Chondrocyte (in vitro differentiated cells): ENCODE data around the gene ZSCAN29. TPM values are rescaled to one million over a fixed set of nuclear protein-coding genes. Genes with fewer than 3 reads are reported as not detected.

Experiments used
- DNase-seq: peaks from one replicate; pipeline ENCODE4 v3.0.0; 2021; ENCODE audit warnings: mixed read lengths, low spot score
- H3K27ac Mint-ChIP-seq: one replicate; pipeline ENCODE4 v1.8.0; 2021; ENCODE audit warnings: mild to moderate bottlenecking, moderate library complexity, mixed read lengths; ENCODE audit not compliant: unreplicated experiment
- H3K27me3 Mint-ChIP-seq: 2 replicates; pipeline ENCODE4 v1.8.0; 2021; ENCODE audit warnings: low read depth, mixed read lengths
- H3K36me3 Mint-ChIP-seq: 2 replicates; pipeline ENCODE4 v1.8.0; 2021; ENCODE audit warnings: low read depth, mixed read lengths
- H3K4me1 Mint-ChIP-seq: 2 replicates; pipeline ENCODE4 v1.8.0; 2021; ENCODE audit warnings: low read depth, mild to moderate bottlenecking, mixed read lengths
- H3K4me3 Mint-ChIP-seq: one replicate; pipeline ENCODE4 v1.8.0; 2021; ENCODE audit warnings: mild to moderate bottlenecking, moderate library complexity, mixed read lengths; ENCODE audit not compliant: unreplicated experiment
- H3K9me3 Mint-ChIP-seq: 2 replicates; pipeline ENCODE4 v1.8.0; 2021; ENCODE audit warnings: low read depth, mixed read lengths
- long read RNA-seq: library from polyadenylated mRNA; stranded (forward); transcript quantifications from one replicate; pipeline ENCODE4 v2.0.0, GENCODE V29; 2021
- total RNA-seq: library from RNA; stranded (reverse); gene quantifications from 3 replicates; pipeline ENCODE4 v1.2.1, GENCODE V29; 2021
- TF ChIP-seq, protein P1 (sequence below): fragments of 200-600 bp; sonication (generic); IDR thresholded peaks from 2 replicates; pipeline ENCODE4 v1.5.0; 2021; ENCODE audit warnings: antibody characterized with exemption, mild to moderate bottlenecking, moderate library complexity

The ZSCAN29 gene
- 18.9 to 22.3 TPM (median 19.7 TPM) in 3 replicates for total RNA-seq
- long read RNA-seq, partial matches to known transcripts: 0 of 3 reads
- long read RNA-seq, other reads (novel, unspliced or antisense): 3 of 3 reads

DNA sequence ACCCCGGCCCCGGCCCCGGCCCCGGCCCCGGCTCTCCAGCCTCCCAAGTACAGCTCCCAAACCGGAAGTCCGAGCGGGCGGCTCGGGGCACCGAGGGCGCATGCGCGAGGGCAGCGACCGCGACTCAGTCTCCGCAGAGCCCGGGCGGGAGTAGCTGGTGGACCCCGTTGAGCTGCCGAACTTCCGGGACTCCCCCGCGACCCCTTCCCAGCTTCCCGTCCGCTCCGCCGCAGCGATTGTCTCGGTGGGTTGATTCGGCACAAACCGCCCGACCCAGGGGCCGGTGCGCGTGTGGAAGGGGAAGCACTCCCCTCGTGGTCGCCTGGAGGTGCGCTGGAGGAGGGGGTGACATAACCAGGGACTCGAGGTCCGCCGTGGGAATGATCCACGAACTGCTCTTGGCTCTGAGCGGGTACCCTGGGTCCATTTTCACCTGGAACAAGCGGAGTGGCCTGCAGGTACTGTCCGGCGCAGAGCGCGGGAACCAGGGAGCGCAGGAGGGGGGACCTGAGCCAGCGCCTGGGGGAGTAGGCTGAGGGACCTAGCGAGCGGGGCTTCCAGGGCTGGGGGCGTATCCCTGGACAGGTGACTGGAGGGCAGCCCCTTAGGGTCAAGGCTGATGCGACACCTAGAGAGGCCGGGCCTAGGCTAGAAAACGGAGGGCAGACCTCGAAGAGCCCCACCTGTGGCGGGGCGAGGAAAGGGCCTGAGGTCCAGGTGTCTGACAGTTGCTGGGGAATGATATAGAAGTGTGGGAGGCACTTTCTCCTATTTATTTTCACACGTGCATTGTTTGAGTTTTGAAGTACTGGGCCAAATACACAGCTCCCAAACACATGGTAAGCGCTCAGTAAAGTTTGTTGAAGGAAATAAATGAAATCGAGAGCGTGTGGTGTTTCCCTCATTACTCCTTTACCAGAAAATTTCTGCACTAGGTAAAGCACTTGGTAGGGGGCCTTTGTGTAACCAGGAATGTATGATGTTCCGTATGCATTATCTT lies at the start of gene ZSCAN29, which contains the start of gene TUBGCP4:
Gene ZSCAN29 (minus strand): TSS at position 69 of the 1,000 bp plus-strand sequence. CDS start 1,130 bp downstream, outside the sequence.
Gene TUBGCP4 (plus strand): TSS at position 127 of the 1,000 bp plus-strand sequence. CDS start 254 bp downstream, at position 381.
- Mint-ChIP-seq H3K36me3 (peaks cover 17% of the 10 kb centered on the region), H3K27ac (peak within 1 kb of the TSS; percentile 68), H3K4me1 (peaks cover 47% of the 10 kb centered on the region), H3K9me3 (peaks cover 8% of the 10 kb centered on the region), H3K4me3 (peak within 1 kb of the TSS; percentile 89), H3K27me3 (no peaks in the 10 kb centered on the region)
- TF ChIP-seq, protein P1, sequence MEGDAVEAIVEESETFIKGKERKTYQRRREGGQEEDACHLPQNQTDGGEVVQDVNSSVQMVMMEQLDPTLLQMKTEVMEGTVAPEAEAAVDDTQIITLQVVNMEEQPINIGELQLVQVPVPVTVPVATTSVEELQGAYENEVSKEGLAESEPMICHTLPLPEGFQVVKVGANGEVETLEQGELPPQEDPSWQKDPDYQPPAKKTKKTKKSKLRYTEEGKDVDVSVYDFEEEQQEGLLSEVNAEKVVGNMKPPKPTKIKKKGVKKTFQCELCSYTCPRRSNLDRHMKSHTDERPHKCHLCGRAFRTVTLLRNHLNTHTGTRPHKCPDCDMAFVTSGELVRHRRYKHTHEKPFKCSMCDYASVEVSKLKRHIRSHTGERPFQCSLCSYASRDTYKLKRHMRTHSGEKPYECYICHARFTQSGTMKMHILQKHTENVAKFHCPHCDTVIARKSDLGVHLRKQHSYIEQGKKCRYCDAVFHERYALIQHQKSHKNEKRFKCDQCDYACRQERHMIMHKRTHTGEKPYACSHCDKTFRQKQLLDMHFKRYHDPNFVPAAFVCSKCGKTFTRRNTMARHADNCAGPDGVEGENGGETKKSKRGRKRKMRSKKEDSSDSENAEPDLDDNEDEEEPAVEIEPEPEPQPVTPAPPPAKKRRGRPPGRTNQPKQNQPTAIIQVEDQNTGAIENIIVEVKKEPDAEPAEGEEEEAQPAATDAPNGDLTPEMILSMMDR: peak; percentile 68
- DNase-seq: no peak

DNA sequence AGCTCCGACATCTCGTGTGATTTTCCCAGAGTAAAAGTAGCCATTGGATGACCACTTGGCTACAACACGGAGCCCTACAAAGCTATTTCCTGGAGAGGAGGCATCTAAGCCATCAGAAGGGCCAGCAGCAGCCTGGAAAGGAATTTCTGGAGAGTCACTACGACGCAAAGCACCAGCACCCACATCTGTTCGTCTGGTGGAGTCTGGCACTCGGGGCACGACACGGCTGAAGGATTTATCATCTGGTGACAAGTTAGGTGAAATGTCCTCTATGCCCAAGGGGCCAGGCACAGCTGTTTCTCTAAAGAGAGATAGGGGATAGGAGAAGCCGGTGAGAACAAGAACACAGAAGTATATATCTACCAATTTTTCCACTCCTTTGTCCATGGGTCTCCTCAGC lies 49.6 kb upstream of the ZSCAN29 start:
- H3K27ac Mint-ChIP-seq: no peak overlapping the region
- no peaks in the 10 kb centered on the region for H3K27me3 Mint-ChIP-seq
- no peaks in the 10 kb centered on the region for H3K9me3 Mint-ChIP-seq
- H3K36me3 Mint-ChIP-seq: peaks cover 50% of the 10 kb centered on the region
- no peak for DNase-seq
- TF ChIP-seq, protein P1: no peak
- no peak overlapping the region for H3K4me3 Mint-ChIP-seq
- H3K4me1 Mint-ChIP-seq: peaks cover 6% of the 10 kb centered on the region

DNA sequence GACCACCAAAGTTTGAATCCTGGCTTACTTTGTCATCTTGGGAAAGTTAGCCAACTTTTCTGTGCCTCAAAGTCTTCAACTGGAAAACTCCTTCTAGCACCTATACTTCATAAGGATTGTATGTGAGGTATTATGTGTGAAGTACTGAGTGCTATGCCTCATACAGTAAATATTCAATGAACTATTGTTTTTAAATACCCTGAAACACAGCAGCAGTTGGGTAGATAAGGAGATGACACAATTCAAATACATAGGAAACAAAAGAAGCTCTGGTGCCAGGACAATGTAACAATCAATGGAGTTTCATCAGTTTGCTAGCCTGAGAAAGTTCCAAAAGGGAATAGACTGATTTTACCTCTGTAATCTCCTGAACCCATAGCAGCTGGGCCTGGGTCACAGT lies 43.4 kb upstream of the ZSCAN29 start:
- Mint-ChIP-seq H3K27ac (no peak overlapping the region), H3K36me3 (peaks cover 51% of the 10 kb centered on the region), H3K4me3 (no peak overlapping the region), H3K9me3 (no peaks in the 10 kb centered on the region), H3K27me3 (no peaks in the 10 kb centered on the region), H3K4me1 (peaks cover 9% of the 10 kb centered on the region)
- TF ChIP-seq, protein P1: no peak
- no peak for DNase-seq

DNA sequence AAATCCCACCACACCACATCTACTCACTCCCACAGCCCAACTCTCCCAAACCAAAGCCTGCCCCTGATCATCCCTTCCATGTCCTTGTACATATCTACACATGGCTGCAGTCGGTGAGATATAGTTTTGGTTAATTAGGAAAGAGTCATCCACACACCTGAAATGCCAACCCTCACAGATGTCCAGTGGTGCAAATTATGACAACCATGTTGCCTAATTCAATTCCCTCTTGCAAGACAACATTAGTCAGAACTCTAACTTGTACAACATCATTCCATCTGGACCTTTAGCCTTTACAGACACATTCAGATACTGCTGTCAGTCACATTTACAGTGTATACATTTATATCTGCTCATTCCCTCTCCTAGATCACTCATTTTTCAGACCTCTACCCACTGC lies 41.3 kb upstream of the ZSCAN29 start:
- H3K36me3 Mint-ChIP-seq: peaks cover 61% of the 10 kb centered on the region
- no peaks in the 10 kb centered on the region for H3K9me3 Mint-ChIP-seq
- peaks cover 9% of the 10 kb centered on the region for H3K4me1 Mint-ChIP-seq
- TF ChIP-seq, protein P1: no peak
- H3K27ac Mint-ChIP-seq: no peak overlapping the region
- H3K27me3 Mint-ChIP-seq: no peaks in the 10 kb centered on the region
- DNase-seq: no peak
- H3K4me3 Mint-ChIP-seq: no peak overlapping the region

DNA sequence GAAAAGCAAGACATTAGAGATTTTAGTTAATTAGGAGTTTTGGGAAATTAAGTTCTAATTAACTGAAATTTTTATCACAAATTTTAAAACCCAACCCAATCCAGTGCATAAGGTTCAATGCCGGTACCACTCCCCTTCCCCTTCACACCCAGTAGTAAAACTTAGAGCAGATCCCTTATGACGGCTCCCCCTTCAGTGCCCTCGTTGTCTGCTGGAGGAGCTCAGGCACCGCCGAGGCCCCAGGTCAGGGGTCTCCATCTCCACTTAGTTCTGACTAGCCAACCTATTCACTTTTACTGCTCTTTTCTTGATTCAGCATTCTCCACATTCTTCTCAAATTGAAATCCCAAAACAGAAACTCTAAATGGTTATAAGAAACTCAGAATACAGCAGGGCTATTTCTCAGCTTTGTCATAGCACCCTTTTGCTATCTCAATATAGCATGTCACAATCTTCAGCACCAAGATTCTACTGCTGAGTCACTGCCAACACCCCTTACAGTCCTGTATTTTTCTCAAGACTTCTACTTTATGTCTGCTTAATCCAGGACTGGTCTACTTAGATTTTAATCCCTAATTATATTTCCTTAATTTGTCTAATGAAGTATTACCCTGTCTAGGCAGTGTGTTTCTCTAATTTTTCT lies 39.9 kb upstream of the ZSCAN29 start:
- H3K27me3 Mint-ChIP-seq: no peaks in the 10 kb centered on the region
- H3K4me3 Mint-ChIP-seq: no peak overlapping the region
- H3K9me3 Mint-ChIP-seq: no peaks in the 10 kb centered on the region
- TF ChIP-seq, protein P1: no peak
- H3K36me3 Mint-ChIP-seq: peaks cover 59% of the 10 kb centered on the region
- DNase-seq: no peak
- peaks cover 9% of the 10 kb centered on the region for H3K4me1 Mint-ChIP-seq
- peak overlapping the region; percentile 42 for H3K27ac Mint-ChIP-seq
